OCI-LY7 (cell line): Measurements from ENCODE around the gene SHQ1. TPM values are rescaled to one million over a fixed set of nuclear protein-coding genes. Genes with fewer than 3 reads are reported as not detected.

Experiments
- BruUV-seq: library from RNA; stranded (reverse); fragments of 400-500 nt; replicated peaks from 2 replicates; lab custom pipeline; 2021; lab: Mats Ljungman, UMichigan
- CTCF ChIA-PET: fragments of 300-600 bp; sonication (Branson Sonifier 250); formaldehyde crosslinking; loops from one replicate; lab custom pipeline; 2022; ENCODE audit warnings: antibody characterized with exemption; ENCODE audit not compliant: unreplicated experiment; lab: Charles Lee
- POLR2A ChIA-PET: fragments of 300-600 bp; sonication (Branson Sonifier 250); formaldehyde crosslinking; loops from one replicate; lab custom pipeline; 2022; ENCODE audit warnings: antibody characterized with exemption; lab: Charles Lee
- DNase-seq: peaks from one replicate; pipeline ENCODE4 v3.0.0-alpha.2; 2015; ENCODE audit warnings: low spot score
- H2AFZ ChIP-seq: fragments of 200-600 bp; sonication (generic), shearing (Covaris generic); 2 replicates; pipeline ENCODE4 v1.6.1; 2014; ENCODE audit warnings: mild to moderate bottlenecking, antibody characterized with exemption, low read length, moderate library complexity
- H3K27ac ChIP-seq: fragments of 200-600 bp; sonication (generic); 2 replicates; pipeline ENCODE4 v1.5.1; 2014; ENCODE audit warnings: mixed run types, low read depth, mild to moderate bottlenecking, moderate library complexity, low read length, inconsistent platforms; ENCODE audit not compliant: poor library complexity, severe bottlenecking
- H3K36me3 ChIP-seq: fragments of 200-600 bp; sonication (generic); 2 replicates; pipeline ENCODE4 v1.6.1; 2014; ENCODE audit warnings: mild to moderate bottlenecking, antibody characterized with exemption, low read length, moderate library complexity, mixed read lengths; ENCODE audit not compliant: insufficient read depth
- H3K4me1 ChIP-seq: fragments of 200-600 bp; sonication (generic); 2 replicates; pipeline ENCODE4 v1.5.1; 2014; ENCODE audit warnings: mild to moderate bottlenecking, low read length; ENCODE audit not compliant: insufficient read depth, poor library complexity, severe bottlenecking
- H3K4me2 ChIP-seq: fragments of 200-600 bp; sonication (generic); 2 replicates; pipeline ENCODE4 v1.6.1; 2014; ENCODE audit warnings: mild to moderate bottlenecking, low read length
- H3K4me3 ChIP-seq: fragments of 200-600 bp; sonication (generic); 2 replicates; pipeline ENCODE4 v1.5.1; 2014; ENCODE audit warnings: mild to moderate bottlenecking, low read depth, low read length; ENCODE audit not compliant: poor library complexity, severe bottlenecking
- H3K79me2 ChIP-seq: fragments of 200-600 bp; sonication (generic); 2 replicates; pipeline ENCODE4 v1.6.1; 2016; ENCODE audit warnings: low read depth, mild to moderate bottlenecking, low read length, moderate library complexity, mixed read lengths; ENCODE audit not compliant: insufficient read depth
- H3K9me2 ChIP-seq: fragments of 200-600 bp; sonication (generic); 2 replicates; pipeline ENCODE4 v1.6.1; 2016; ENCODE audit warnings: mild to moderate bottlenecking, low read length, mixed read lengths; ENCODE audit not compliant: insufficient read depth
- H3K9me3 ChIP-seq: fragments of 200-600 bp; sonication (generic); 2 replicates; pipeline ENCODE4 v1.6.1; 2014; ENCODE audit warnings: mild to moderate bottlenecking, mixed run types, low read length, mixed read lengths
- H4K20me1 ChIP-seq: fragments of 200-600 bp; sonication (generic); 2 replicates; pipeline ENCODE4 v1.6.1; 2014; ENCODE audit warnings: mild to moderate bottlenecking, antibody characterized with exemption, low read length, moderate library complexity, mixed read lengths; ENCODE audit not compliant: insufficient read depth
- EZH2phosphoT487 ChIP-seq: fragments of 200-600 bp; sonication (generic); IDR thresholded peaks from 2 replicates; pipeline ENCODE4 v1.6.1; 2018; ENCODE audit warnings: low read depth, borderline replicate concordance, mild to moderate bottlenecking, mixed run types, antibody characterized with exemption, low read length, moderate library complexity, mixed read lengths
- intact Hi-C: fragments of 100-400 bp; cut with micrococcal nuclease; formaldehyde crosslinking; loops from one replicate; pipeline ENCODE4 v1.10.0; 2022; ENCODE audit not compliant: unreplicated experiment
- total RNA-seq, 2 experiments: library from RNA; depleted of rRNA in 1 of 2; stranded (reverse); fragments of >200 nt in 1 of 2; shearing (Covaris generic) in 1 of 2; gene quantifications; 2 replicates each; pipeline ENCODE4 v1.2.3, GENCODE V29; 2014 to 2022
- TF ChIP-seq, protein P1 (sequence below): fragments of 200-600 bp; sonication (generic); conservative IDR thresholded peaks from 2 replicates; pipeline ENCODE4 v1.5.1; 2014; ENCODE audit warnings: mild to moderate bottlenecking, antibody characterized with exemption, low read length, moderate library complexity, mixed read lengths

SHQ1 gene
- total RNA-seq, 2 experiments from 2014 or later: 19.7 to 34.9 TPM

DNA sequence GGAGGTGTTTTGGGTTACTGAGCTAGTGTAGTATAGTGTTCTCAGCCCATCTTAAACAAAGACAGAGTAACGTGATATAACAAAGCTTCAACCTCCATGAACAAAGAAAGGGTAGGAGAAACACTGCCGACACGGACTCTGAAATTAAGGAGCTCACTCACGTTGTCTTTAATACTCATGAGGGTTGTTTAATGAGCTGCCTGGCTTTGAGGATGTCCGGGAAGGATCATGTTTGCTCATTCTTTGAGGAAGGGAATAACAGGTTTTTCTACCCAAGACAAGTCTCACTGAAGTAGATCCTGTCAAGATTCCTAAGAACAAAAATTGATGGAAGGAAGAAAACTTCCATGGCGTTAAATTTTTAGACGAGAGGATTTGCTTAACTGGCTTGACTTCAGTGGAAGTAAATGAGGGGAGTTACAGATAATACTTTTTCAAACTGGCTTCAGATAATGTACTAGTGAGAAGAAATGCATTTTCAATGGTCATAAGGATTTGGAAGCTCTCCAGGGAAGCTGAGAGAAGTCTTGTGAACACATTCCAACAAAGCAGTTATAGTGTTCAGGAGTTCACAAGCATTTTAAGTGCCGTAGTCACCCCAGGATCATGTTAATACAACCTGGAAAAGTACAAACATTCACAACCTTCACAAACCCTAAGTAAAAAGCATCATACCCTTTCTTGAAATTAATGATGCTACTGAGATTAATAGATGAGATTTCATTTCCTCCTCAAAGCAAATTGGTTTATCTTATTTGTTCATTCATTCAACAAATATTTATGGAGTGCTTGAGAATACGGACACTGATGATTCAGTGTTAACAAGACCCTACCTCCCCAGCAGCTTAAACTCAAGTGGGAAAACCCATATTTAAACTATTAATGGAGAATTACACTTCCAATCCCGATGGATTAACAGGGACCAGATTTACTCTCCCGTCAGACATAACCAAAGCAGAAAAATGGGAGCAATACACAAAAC lies 101.5 kb downstream of the SHQ1 start:
- no TSS peak for BruUV-seq
- Histone ChIP-seq H3K4me1 (peaks cover 34% of the 10 kb centered on the region), H3K9me3 (no peaks in the 10 kb centered on the region), H3K79me2 (no peaks in the 10 kb centered on the region), H2AFZ (no peak overlapping the region), H3K4me3 (no peak overlapping the region), H3K27ac (no peak overlapping the region), H3K9me2 (no peaks in the 10 kb centered on the region), H3K4me2 (no peak overlapping the region), H4K20me1 (no peaks in the 10 kb centered on the region), H3K36me3 (peaks cover 3% of the 10 kb centered on the region)
- ChIA-PET CTCF (no interaction called here), POLR2A (interaction anchor here (0.7 to 2.2 kb wide), 2 partner anchors 8 to 39 kb away, joined by 3 to 10 read pairs; no protein-coding TSS in a partner anchor)
- TF ChIP-seq, protein P1, sequence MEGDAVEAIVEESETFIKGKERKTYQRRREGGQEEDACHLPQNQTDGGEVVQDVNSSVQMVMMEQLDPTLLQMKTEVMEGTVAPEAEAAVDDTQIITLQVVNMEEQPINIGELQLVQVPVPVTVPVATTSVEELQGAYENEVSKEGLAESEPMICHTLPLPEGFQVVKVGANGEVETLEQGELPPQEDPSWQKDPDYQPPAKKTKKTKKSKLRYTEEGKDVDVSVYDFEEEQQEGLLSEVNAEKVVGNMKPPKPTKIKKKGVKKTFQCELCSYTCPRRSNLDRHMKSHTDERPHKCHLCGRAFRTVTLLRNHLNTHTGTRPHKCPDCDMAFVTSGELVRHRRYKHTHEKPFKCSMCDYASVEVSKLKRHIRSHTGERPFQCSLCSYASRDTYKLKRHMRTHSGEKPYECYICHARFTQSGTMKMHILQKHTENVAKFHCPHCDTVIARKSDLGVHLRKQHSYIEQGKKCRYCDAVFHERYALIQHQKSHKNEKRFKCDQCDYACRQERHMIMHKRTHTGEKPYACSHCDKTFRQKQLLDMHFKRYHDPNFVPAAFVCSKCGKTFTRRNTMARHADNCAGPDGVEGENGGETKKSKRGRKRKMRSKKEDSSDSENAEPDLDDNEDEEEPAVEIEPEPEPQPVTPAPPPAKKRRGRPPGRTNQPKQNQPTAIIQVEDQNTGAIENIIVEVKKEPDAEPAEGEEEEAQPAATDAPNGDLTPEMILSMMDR: no peak
- TF ChIP-seq EZH2phosphoT487: no peak
- DNase-seq: no peak
- intact Hi-C loops: no loop called here

DNA sequence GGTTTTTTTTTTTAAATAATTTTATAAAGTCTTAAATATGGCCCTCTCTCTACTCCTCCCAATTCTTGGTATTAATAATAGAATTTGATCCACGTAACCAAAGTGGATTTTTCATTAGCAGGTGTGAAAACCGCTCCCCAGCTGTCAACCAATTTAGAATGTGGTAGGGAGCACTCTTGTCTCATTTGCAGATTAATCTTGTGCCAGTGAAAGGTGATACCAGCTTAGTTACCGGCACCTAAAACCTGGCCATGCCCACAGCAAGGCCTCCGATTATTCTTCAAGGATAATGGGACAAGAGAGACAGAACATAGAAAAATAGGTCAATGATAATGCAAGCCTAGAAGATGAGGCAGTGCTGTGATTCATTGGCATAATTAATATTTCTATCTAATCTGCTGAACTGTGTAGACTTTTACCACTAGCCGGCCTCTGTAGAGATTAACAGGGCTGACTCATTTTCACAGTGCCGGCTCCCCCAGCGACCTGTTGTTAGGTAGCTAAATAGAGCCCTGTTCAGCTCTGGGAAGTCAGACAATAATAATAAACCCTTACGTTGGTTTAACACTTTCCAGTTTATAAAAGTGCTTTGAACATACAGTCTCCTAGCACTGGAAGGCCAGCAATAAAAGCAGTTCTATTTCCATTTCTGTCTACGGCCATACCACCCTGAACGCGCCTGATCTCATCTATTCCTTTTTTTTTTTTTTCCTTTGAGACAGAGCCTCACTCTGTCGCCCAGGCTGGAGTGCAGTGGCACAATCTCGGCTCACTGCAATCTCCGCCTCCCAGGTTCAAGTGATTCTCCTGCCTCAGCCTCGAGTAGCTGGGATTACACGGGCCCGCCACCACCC lies 102.9 kb downstream of the SHQ1 start:
- H3K9me2 ChIP-seq: no peaks in the 10 kb centered on the region
- H4K20me1 ChIP-seq: no peaks in the 10 kb centered on the region
- no TSS peak for BruUV-seq
- DNase-seq: no peak
- no peaks in the 10 kb centered on the region for H3K9me3 ChIP-seq
- H3K79me2 ChIP-seq: no peaks in the 10 kb centered on the region
- no peak overlapping the region for H2AFZ ChIP-seq
- POLR2A ChIA-PET: interaction anchor here (0.6 to 2.2 kb wide), 3 partner anchors 10 to 235 kb away, joined by 3 to 10 read pairs (median 4); no protein-coding TSS in a partner anchor
- CTCF ChIA-PET: no interaction called here
- H3K4me3 ChIP-seq: no peak overlapping the region
- intact Hi-C loops: no loop called here
- no peak overlapping the region for H3K4me2 ChIP-seq
- H3K4me1 ChIP-seq: peaks cover 28% of the 10 kb centered on the region
- peaks cover 3% of the 10 kb centered on the region for H3K36me3 ChIP-seq
- TF ChIP-seq EZH2phosphoT487: no peak
- TF ChIP-seq, protein P1: no peak
- no peak overlapping the region for H3K27ac ChIP-seq
